GM15510 (cell line): ENCODE results near the gene USP32.

Experiments
- POLR2A ChIP-seq: IDR thresholded peaks from 3 replicates; pipeline ENCODE4 v1.6.1; 2011; ENCODE audit warnings: borderline replicate concordance; ENCODE audit not compliant: insufficient read length; ENCODE audit errors: extremely low read depth

The USP32 gene

DNA sequence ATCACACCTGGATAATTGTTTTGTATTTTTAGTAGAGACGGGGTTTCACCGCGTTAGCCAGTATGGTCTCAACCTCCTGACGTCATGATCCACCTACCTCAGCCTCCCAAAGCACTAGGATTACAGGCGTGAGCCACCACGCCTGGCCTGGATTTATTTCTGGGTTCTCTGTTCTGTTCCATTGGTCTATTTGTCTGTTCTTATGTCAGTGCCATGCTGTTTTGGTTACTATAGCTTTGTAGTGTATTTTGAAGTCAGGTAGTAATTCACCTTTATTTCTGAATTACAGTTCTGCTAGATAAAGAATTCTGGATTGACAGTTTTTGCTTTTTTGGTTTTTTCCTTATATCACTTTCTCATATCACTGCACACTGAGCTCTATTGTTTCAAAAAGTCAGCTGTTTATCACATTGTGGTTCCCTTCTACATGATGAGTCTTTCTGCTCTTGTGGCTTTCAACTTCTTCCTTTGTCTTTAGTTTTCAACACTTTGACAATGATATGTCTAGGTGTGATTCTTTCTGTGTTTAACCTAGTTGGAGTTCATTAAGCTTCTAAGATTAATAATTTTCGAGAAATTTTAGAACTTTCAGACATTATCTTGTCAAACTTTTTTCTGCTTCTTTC, 144.0 kb downstream of the USP32 start:
- TF ChIP-seq POLR2A = no peak

DNA sequence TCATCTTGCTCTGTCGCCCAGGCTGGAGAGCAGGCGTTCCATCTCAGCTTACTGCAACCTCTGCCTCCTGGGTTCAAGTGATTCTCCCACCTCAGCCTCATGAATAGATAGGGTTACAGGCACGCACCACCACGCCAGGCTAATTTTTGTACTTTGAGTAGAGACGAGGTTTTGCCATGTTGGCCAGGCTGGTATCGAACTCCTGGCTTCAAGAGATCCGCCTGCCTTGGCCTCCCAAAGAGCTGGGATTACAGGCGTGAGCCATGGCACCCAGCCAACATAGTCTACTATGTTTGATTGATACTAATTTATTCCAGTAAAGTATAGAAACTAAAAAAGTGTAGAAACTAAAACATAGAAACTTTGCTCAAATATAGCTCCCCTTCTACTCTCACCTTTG, 147.3 kb downstream of the USP32 start:
- no peak for TF ChIP-seq POLR2A

DNA sequence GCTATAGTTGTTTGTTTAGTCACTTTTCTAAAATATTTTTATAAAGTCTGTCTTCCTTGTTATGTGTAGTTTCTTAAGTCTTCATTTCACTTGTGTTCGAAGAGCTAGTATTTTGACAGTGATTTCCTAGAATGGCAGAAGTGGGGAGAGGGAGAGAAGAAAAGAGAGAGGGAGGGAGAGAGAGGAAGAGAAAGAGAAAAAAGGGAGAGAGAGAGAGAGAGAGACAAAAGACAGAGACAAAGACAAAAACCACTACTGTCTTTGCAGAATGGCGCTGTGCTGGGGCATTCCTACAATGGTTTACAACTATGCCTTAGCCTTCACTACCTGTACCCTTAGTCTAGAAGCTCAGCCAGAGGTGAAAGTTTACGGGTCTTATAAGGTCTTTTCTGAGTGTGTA, 151.6 kb downstream of the USP32 start:
- no peak for TF ChIP-seq POLR2A

DNA sequence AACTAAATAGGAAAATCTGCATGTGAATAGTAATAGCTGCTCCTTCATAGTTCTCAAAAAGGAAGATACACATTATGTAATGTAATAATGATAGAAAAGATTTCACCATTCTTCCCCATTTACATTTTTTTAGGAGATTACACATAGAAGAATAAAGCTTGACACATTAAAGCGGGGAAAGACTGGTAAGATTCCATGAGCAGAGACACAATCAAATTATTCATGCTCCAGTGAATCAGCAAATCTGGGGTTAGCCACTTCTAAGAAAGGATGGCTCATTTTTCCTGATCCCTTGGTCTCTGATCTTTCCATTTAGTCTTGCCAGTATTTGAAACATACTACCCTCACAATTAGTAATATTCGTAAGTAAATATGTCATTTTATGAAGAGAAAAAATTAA, 160.2 kb downstream of the USP32 start:
- no peak for TF ChIP-seq POLR2A

DNA sequence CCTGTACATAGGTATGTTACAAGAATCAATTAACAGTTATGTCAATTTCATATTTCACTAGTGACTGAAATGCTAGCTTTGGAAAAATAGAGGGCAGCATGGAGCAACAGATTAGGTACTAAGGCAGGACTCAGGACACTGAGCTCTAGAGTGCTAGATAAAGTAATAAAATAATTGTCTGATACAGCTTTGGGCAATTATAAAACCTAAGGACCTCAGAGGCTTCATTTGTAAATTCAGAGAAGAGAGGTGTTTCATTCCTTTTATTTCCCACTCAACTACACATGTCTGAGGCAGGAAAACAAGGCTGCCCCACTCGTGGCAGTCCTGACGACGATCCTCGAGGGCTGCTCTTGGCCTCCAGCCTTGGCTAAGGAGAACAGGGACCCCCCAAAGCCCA, 160.7 kb downstream of the USP32 start:
- TF ChIP-seq POLR2A = no peak

DNA sequence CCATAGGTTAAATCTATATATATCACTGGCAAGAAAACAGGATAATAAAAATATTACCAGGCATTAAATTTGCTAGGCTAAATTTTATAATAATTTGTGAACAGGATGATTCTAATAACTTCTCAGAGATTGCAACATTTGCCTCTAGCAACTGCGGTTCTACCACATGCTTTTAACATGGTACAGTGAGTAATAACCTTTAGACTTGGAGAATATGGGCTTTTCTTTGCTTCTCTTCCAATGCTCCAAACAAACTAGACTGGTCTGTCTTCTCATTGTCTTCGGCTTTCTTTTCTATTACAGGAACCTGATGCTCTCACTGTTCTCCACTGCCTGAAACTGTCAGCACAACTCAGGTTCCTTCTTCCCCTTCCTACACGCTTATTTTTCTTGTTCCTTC, 161.6 kb downstream of the USP32 start:
- TF ChIP-seq POLR2A = no peak

DNA sequence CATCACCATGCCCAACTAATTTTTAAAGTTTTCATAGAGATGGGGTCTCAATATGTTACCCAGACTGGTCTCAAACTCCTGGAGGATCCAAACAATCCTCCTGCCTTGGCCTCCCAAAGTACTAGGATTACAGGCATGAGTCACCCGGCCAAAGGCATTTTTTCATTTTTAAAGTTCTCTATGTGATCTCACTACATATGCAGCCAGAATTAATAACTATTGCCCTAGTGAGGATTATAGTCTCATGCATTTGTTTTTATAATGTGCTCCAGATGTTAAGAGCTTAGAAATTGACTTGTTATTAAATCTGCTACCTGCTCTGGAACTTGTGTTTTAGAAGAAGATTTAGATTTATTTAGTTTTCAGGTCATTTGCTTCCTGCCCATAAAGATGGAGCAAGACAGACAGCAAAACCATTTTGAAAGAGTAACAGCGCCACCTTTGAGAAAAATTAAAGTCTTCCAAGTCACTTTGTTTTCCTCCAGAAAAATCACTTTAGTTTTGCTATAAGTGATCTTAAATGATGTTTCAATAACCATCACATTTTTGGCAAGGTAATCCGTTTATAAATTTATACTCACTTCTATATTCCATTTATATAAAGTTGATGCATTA, 162.6 kb downstream of the USP32 start:
- TF ChIP-seq POLR2A = no peak

DNA sequence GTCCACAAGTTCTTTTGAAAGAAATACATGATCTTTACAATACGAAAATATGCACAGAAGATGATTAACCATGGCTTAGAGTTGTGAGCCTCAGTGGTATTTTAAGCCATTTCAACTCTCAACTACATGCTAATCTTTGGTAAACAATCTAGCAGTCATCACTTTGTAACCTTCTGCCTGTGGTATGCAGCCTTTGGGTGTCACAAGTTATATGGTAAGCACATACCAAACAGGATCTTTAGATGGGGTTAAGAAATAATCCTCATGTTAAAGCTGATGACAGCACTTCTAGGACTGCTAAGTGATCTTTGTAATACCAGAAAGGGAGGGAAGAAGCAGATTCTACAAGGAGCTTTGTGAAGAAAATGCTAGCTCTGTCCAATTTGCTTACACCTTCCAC, 167.9 kb downstream of the USP32 start:
- TF ChIP-seq POLR2A = no peak

DNA sequence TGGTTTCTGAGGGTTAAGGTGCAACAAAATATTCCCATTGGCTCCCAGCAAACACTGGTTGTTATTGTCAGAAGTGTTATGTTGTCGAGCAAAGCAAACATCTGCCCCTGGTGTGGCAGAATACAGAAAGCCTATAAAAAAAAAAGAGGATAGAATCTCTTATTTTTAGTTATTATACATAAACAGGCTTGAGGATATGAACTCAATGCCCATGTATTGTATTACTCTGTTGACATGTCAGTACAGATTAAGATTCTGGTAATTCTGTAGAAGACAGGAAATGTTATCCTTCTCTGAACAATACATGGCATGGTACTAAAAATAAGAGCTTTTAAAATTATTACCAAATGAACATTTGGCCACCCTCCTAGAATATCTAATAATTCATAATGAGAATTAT, 168.5 kb downstream of the USP32 start:
- TF ChIP-seq POLR2A = no peak

DNA sequence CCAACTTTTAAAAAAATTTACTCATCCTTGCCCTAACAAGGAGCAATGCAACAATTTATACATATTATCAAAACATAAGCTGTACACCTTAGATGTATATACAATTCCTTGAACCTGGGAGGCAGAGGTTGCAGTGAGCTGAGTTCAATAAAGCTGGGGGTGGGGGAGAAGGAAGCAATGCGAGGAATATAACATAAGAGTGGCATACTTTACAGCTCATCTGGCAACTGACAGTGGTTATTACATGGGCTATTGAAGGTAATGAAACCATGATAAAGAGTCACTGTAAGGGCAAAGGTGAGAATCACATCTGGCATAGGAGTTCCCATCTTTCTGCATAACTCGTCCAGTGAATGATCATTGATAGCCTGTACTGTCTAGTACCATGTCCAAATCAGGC, 198.5 kb downstream of the USP32 start:
- no peak for TF ChIP-seq POLR2A

DNA sequence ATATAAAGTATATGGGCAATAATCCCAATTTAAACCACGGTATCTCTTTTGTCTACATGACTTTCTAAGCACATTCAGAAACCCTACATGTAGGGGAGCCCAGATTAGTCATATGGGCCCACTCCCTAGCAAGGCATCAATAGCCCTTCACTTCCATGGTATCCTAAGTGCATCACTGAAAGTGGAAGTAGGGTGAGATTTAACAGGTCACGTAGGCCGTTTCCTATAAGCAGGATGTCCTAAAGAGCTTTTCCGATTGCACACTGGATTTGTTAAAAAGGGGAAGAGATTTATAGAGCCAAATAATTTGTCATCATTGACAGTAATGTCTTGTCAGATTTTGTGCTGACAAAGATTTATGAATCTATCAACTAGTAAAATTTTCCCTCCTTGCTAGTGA, 203.2 kb downstream of the USP32 start:
- no peak for TF ChIP-seq POLR2A

DNA sequence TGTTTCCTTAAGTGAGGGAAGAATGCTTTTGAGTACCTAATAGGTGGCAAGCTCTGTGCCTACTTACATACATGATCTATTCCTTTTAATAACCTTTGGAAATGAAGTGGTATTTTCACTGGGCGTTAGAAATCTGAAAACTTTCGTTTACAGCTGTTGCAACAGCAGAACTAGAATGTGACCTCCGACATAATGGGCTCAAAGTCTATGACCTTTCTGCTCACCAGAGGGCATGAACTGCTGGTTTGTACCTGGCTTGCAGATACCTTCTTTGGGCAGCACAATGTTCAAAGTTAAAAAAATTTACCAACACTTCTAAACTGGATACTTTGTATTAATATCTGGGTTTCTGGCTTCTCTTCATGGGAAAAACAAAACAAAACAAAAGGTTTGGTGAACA, 217.9 kb downstream of the USP32 start:
- TF ChIP-seq POLR2A = no peak

DNA sequence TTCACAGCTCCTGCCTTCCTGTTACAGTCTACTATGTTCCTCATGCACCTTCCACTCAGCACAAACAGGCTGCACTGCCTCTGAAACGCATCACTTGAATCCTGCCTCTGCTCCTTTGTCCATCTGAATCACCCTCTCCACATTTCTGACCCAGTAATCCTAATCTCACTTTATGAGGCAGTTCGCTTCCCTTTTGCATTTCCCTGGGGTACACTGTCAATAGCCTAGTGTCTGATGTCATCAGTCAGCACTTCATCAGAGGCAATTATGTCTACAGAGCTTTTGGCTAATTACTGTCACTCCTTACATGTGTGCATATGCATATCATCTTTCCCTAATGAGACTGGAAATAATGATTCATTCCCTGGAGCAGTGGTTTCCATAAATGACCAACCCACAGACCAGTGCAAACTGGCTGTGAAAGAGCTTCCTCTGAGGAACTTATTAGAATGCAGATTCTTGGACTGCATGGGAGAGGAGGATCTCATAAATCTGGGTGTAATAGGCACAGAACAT, 218.6 kb downstream of the USP32 start:
- TF ChIP-seq POLR2A = no peak

DNA sequence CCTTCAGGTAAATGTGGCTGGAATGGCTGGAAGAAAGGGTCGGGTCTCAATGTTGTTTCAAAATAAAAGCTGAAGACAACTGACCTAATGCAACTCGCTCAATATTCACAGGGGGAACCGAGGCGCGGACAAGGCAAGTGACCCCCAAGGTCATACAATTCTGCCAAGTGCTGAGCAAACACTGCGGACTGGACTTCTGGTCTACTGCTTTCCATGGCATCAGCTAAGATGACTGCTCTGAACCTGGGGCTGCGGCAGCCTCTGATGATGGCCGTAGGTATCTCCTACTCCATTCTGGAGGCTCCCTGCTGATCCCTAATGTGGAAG, 220.2 kb downstream of the USP32 start:
- no peak for TF ChIP-seq POLR2A

DNA sequence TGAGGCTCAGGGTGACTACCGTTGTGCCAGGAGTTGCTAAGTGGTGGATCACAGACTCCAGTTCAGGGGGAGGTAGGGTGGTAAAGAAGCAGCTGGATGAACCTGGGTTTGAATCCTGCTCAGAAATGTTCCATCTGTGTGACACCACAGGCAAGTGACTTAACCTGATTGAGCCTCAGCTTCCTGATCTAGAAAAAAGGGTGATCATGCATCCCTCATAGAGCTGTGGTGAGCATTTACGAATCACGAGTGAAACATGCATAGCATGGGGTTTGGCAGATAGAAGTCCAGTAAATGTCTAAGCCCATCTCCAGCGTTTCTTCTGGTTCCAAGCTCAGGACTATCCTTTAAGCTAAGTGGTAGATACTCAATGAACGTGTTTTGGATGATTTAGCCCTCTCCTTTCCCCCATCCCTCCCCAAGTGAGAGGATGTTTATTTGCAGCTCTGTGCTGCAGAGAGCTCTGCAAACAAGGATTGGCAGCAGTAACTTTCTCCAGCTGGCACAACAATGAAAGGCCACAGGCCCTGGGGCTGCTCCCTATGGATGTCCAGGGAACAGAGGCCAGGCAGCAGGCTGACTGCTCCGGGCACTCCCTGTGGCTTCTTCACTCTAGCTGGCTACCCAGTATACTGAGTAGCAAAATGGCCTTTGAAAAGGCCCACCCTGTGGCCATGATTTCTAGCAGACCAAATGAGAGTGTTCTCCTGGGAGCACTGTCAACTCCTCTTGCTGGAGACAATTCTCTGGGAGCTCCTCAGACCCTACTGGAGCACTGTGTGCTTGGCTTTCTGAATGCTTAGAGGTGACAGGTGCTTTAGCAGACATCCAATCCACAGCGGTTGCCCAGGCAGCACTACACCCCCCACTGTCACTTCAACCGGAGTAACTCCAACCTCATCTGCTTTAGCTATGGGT, 220.8 kb downstream of the USP32 start:
- no peak for TF ChIP-seq POLR2A
